ENCODE data around the gene ZGPAT.

- no peak for TF ChIP-seq CTCF (IDR thresholded peaks at IDR 0.05)
- TF ChIP-seq POLR2A (IDR thresholded peaks at IDR 0.05): no peak
Observed at GRCh38 chr20:63702036-63702665, 5.7 kb upstream of the ZGPAT start.

Measured in right lobe of liver (tissue), 4 donors.